CD8-positive, alpha-beta memory T cell (primary cell): ENCODE data around the gene ATG10. TPM values are rescaled to one million over a fixed set of nuclear protein-coding genes. Genes with fewer than 3 reads are reported as not detected.

ENCODE experiments used
- CTCF ChIA-PET: fragments of 350-600 bp; sonication (Branson Sonifier 250); formaldehyde crosslinking; loops from one replicate; lab custom pipeline; 2021; ENCODE audit warnings: antibody characterized with exemption; lab: Charles Lee
- POLR2A ChIA-PET: fragments of 350-600 bp; sonication (Branson Sonifier 250); formaldehyde crosslinking; loops from one replicate; lab custom pipeline; 2021; ENCODE audit warnings: antibody characterized with exemption; lab: Charles Lee
- DNase-seq, 5 donors: peaks; one replicate each; pipeline versions ENCODE4 v3.0.0 to v3.0.0-alpha.2; 2020 to 2022; ENCODE audit warnings: mixed read lengths in 1 of 5
- H3K27ac ChIP-seq: one replicate; pipeline ENCODE4 v1.7.0; 2013; ENCODE audit warnings: low read depth, mild to moderate bottlenecking, low read length, moderate library complexity
- H3K27me3 ChIP-seq: 2 replicates; pipeline ENCODE4 v1.7.0; 2013; ENCODE audit warnings: low read length, mild to moderate bottlenecking; ENCODE audit not compliant: insufficient read depth, poor library complexity, severe bottlenecking
- H3K36me3 ChIP-seq: 2 replicates; pipeline ENCODE4 v1.7.0; 2013; ENCODE audit warnings: mild to moderate bottlenecking, low read length, moderate library complexity; ENCODE audit not compliant: insufficient read depth
- H3K4me1 ChIP-seq: 2 replicates; pipeline ENCODE4 v1.7.0; 2013; ENCODE audit warnings: mild to moderate bottlenecking, low read length, moderate library complexity; ENCODE audit not compliant: insufficient read depth
- H3K4me3 ChIP-seq: 2 replicates; pipeline ENCODE4 v1.7.0; 2013; ENCODE audit warnings: mild to moderate bottlenecking, low read length
- H3K9me3 ChIP-seq: 2 replicates; pipeline ENCODE4 v1.7.0; 2013; ENCODE audit warnings: mild to moderate bottlenecking, low read length
- H3K27ac Mint-ChIP-seq, 8 donors: one replicate each; pipeline ENCODE4 v1.8.0; 2020 to 2021; ENCODE audit warnings: mixed read lengths in 8 of 8, mild to moderate bottlenecking in 6 of 8, inconsistent platforms in 3 of 8, moderate library complexity in 3 of 8
- H3K27me3 Mint-ChIP-seq, 2 donors: one replicate each; pipeline ENCODE4 v1.8.0; 2020 to 2021; ENCODE audit warnings: mixed read lengths in 2 of 2, mild to moderate bottlenecking in 1 of 2, moderate library complexity in 1 of 2
- H3K36me3 Mint-ChIP-seq, 3 donors: one replicate each; pipeline ENCODE4 v1.8.0; 2020 to 2021; ENCODE audit warnings: mixed read lengths in 3 of 3, inconsistent platforms in 1 of 3, mild to moderate bottlenecking in 1 of 3
- H3K4me1 Mint-ChIP-seq, 3 donors: one replicate each; pipeline ENCODE4 v1.8.0; 2020 to 2021; ENCODE audit warnings: mixed read lengths in 3 of 3, inconsistent platforms in 1 of 3, mild to moderate bottlenecking in 1 of 3
- H3K4me3 Mint-ChIP-seq, 7 donors: one replicate each; pipeline ENCODE4 v1.8.0; 2020 to 2021; ENCODE audit warnings: mixed read lengths in 7 of 7, mild to moderate bottlenecking in 6 of 7, moderate library complexity in 4 of 7, inconsistent platforms in 2 of 7
- H3K9me3 Mint-ChIP-seq, 5 donors: one replicate each; pipeline ENCODE4 v1.8.0; 2020 to 2022; ENCODE audit warnings: mixed read lengths in 5 of 5, mild to moderate bottlenecking in 3 of 5, moderate library complexity in 2 of 5, inconsistent platforms in 1 of 5
- polyA plus RNA-seq: library from polyadenylated mRNA; unstranded; fragments of 300-500 nt; fragmentation: Illumina TruSeq; gene quantifications from one replicate; pipeline ENCODE4 v1.2.3, GENCODE V29; 2021
- total RNA-seq, 2 experiments: library from RNA; stranded (reverse); gene quantifications; one replicate each; pipeline ENCODE4 v1.2.3, GENCODE V29; 2021

ATG10 gene
- total and polyA plus RNA-seq, 3 experiments from 2014 or later = 8.3 to 10.3 (median 8.8) TPM

- Histone ChIP-seq H3K4me3 (no peak overlapping the region), H3K9me3 (no peaks in the 10 kb centered on the region), H3K36me3 (no peaks in the 10 kb centered on the region), H3K27ac (no peak overlapping the region), H3K4me1 (no peaks in the 10 kb centered on the region), H3K27me3 (no peaks in the 10 kb centered on the region)
- no peak for DNase-seq
- ChIA-PET POLR2A (interaction anchor here (1.1 kb wide), 1 partner anchor 415 kb away, joined by 4 read pairs; no protein-coding TSS in a partner anchor), CTCF (interaction anchor here (0.6 to 1.5 kb wide), 10 partner anchors 11 to 865 kb away, joined by 3 to 5 read pairs (median 4); no protein-coding TSS in a partner anchor)
- peaks cover 0 to 3% (median 0%) of the 10 kb centered on the region in 3 donors for H3K36me3 Mint-ChIP-seq
- no peaks in the 10 kb centered on the region for H3K4me1 Mint-ChIP-seq
- H3K4me3 Mint-ChIP-seq = no peak overlapping the region
- no peaks in the 10 kb centered on the region for H3K9me3 Mint-ChIP-seq
- peak overlapping the region in 3 of 8 donors; percentile 5 to 15 (median 6) for H3K27ac Mint-ChIP-seq
- no peaks in the 10 kb centered on the region for H3K27me3 Mint-ChIP-seq
Measured at GRCh38 chr5:82164977-82165713, 193.3 kb downstream of the ATG10 start.

- Histone ChIP-seq H3K9me3 (no peaks in the 10 kb centered on the region), H3K27me3 (no peaks in the 10 kb centered on the region), H3K27ac (no peak overlapping the region), H3K4me3 (no peak overlapping the region), H3K4me1 (no peaks in the 10 kb centered on the region), H3K36me3 (no peaks in the 10 kb centered on the region)
- Mint-ChIP-seq H3K36me3 (peaks cover 0 to 3% (median 0%) of the 10 kb centered on the region in 3 donors), H3K9me3 (no peaks in the 10 kb centered on the region), H3K4me3 (no peak overlapping the region), H3K27me3 (no peaks in the 10 kb centered on the region), H3K4me1 (no peaks in the 10 kb centered on the region), H3K27ac (peak overlapping the region in 3 of 8 donors; percentile 5 to 15 (median 15))
- ChIA-PET CTCF (interaction anchor here (0.6 to 1.5 kb wide), 9 partner anchors 10 to 866 kb away, joined by 3 to 5 read pairs (median 3); no protein-coding TSS in a partner anchor), POLR2A (interaction anchor here (1.1 kb wide), 1 partner anchor 416 kb away, joined by 4 read pairs; no protein-coding TSS in a partner anchor)
- peak in 4 of 5 donors; percentile 3 to 60 (median 43) for DNase-seq
Measured at GRCh38 chr5:82165740-82166530, 194.1 kb downstream of the ATG10 start.

- no peaks in the 10 kb centered on the region for H3K27me3 Mint-ChIP-seq
- CTCF ChIA-PET = interaction anchor here (1.1 to 1.3 kb wide), 2 partner anchors 11 to 742 kb away, joined by 3 read pairs; no protein-coding TSS in a partner anchor
- no peaks in the 10 kb centered on the region for H3K9me3 Mint-ChIP-seq
- Histone ChIP-seq H3K9me3 (no peaks in the 10 kb centered on the region), H3K4me1 (no peaks in the 10 kb centered on the region), H3K27me3 (no peaks in the 10 kb centered on the region), H3K27ac (no peak overlapping the region), H3K36me3 (no peaks in the 10 kb centered on the region), H3K4me3 (no peak overlapping the region)
- DNase-seq = no peak
- H3K27ac Mint-ChIP-seq = no peak overlapping the region
- no peak overlapping the region for H3K4me3 Mint-ChIP-seq
- POLR2A ChIA-PET = no interaction called here
- no peaks in the 10 kb centered on the region for H3K4me1 Mint-ChIP-seq
- peaks cover 0 to 3% (median 0%) of the 10 kb centered on the region in 3 donors for H3K36me3 Mint-ChIP-seq
Measured at GRCh38 chr5:82167372-82167935, 195.6 kb downstream of the ATG10 start.

GRCh38 chr5:82168294-82168693 is 196.5 kb downstream of the ATG10 start:
- CTCF ChIA-PET = interaction anchor here (1.1 to 1.3 kb wide), 2 partner anchors 12 to 743 kb away, joined by 3 read pairs; no protein-coding TSS in a partner anchor
- Mint-ChIP-seq H3K27ac (peak overlapping the region in 1 of 8 donors; percentile 48), H3K4me1 (no peaks in the 10 kb centered on the region), H3K27me3 (no peaks in the 10 kb centered on the region), H3K4me3 (no peak overlapping the region), H3K36me3 (peaks cover 0 to 3% (median 0%) of the 10 kb centered on the region in 3 donors), H3K9me3 (no peaks in the 10 kb centered on the region)
- Histone ChIP-seq H3K27ac (no peak overlapping the region), H3K36me3 (no peaks in the 10 kb centered on the region), H3K4me3 (no peak overlapping the region), H3K27me3 (no peaks in the 10 kb centered on the region), H3K9me3 (no peaks in the 10 kb centered on the region), H3K4me1 (no peaks in the 10 kb centered on the region)
- no peak for DNase-seq
- POLR2A ChIA-PET = no interaction called here

- POLR2A ChIA-PET = no interaction called here
- no peaks in the 10 kb centered on the region for H3K27me3 Mint-ChIP-seq
- H3K27ac ChIP-seq = no peak overlapping the region
- H3K36me3 ChIP-seq = no peaks in the 10 kb centered on the region
- no peaks in the 10 kb centered on the region for H3K4me1 ChIP-seq
- peaks cover 8 to 14% (median 14%) of the 10 kb centered on the region in 3 donors for H3K4me1 Mint-ChIP-seq
- CTCF ChIA-PET = no interaction called here
- peaks cover 0 to 3% (median 0%) of the 10 kb centered on the region in 3 donors for H3K36me3 Mint-ChIP-seq
- H3K27ac Mint-ChIP-seq = no peak overlapping the region
- H3K4me3 ChIP-seq = no peak overlapping the region
- no peaks in the 10 kb centered on the region for H3K27me3 ChIP-seq
- H3K9me3 ChIP-seq = no peaks in the 10 kb centered on the region
- H3K9me3 Mint-ChIP-seq = no peaks in the 10 kb centered on the region
- no peak for DNase-seq
- no peak overlapping the region for H3K4me3 Mint-ChIP-seq
Measured at GRCh38 chr5:82169892-82170291, 198.1 kb downstream of the ATG10 start.

- no peak overlapping the region for H3K27ac ChIP-seq
- no peaks in the 10 kb centered on the region for H3K27me3 ChIP-seq
- no peaks in the 10 kb centered on the region for H3K27me3 Mint-ChIP-seq
- no peak overlapping the region for H3K4me3 ChIP-seq
- no peaks in the 10 kb centered on the region for H3K4me1 ChIP-seq
- peak overlapping the region in 6 of 8 donors; percentile 48 to 72 (median 56) for H3K27ac Mint-ChIP-seq
- H3K4me3 Mint-ChIP-seq = peak overlapping the region in 1 of 7 donors; percentile 25
- no peaks in the 10 kb centered on the region for H3K9me3 Mint-ChIP-seq
- peak; percentile 25 to 66 (median 31) for DNase-seq
- ChIA-PET POLR2A (no interaction called here), CTCF (no interaction called here)
- H3K4me1 Mint-ChIP-seq = peaks cover 8 to 14% (median 14%) of the 10 kb centered on the region in 3 donors
- no peaks in the 10 kb centered on the region for H3K36me3 ChIP-seq
- H3K9me3 ChIP-seq = no peaks in the 10 kb centered on the region
- peaks cover 0 to 4% (median 1%) of the 10 kb centered on the region in 3 donors for H3K36me3 Mint-ChIP-seq
Measured at GRCh38 chr5:82174128-82174918, 202.5 kb downstream of the ATG10 start.

GRCh38 chr5:82174919-82175219 is 203.0 kb downstream of the ATG10 start:
- ChIA-PET CTCF (interaction anchor here (0.6 kb wide), 1 partner anchor 102 kb away, joined by 3 read pairs; no protein-coding TSS in a partner anchor), POLR2A (no interaction called here)
- Histone ChIP-seq H3K9me3 (no peaks in the 10 kb centered on the region), H3K4me1 (no peaks in the 10 kb centered on the region), H3K4me3 (no peak overlapping the region), H3K27me3 (no peaks in the 10 kb centered on the region), H3K27ac (no peak overlapping the region), H3K36me3 (no peaks in the 10 kb centered on the region)
- no peak overlapping the region for H3K4me3 Mint-ChIP-seq
- no peaks in the 10 kb centered on the region for H3K27me3 Mint-ChIP-seq
- no peak for DNase-seq
- peak overlapping the region in 3 of 8 donors; percentile 59 to 68 (median 64) for H3K27ac Mint-ChIP-seq
- H3K4me1 Mint-ChIP-seq = peaks cover 8 to 14% (median 14%) of the 10 kb centered on the region in 3 donors
- H3K9me3 Mint-ChIP-seq = no peaks in the 10 kb centered on the region
- peaks cover 0 to 5% (median 3%) of the 10 kb centered on the region in 3 donors for H3K36me3 Mint-ChIP-seq
